Limb (tissue), 2 donors: ENCODE measurements around the gene NOTUM.

Experiments
- DNase-seq, 2 donors: peaks; one replicate each; pipeline ENCODE4 v3.0.0-alpha.2; 2016; ENCODE audit errors: extremely low spot score in 2 of 2

The NOTUM gene

DNA sequence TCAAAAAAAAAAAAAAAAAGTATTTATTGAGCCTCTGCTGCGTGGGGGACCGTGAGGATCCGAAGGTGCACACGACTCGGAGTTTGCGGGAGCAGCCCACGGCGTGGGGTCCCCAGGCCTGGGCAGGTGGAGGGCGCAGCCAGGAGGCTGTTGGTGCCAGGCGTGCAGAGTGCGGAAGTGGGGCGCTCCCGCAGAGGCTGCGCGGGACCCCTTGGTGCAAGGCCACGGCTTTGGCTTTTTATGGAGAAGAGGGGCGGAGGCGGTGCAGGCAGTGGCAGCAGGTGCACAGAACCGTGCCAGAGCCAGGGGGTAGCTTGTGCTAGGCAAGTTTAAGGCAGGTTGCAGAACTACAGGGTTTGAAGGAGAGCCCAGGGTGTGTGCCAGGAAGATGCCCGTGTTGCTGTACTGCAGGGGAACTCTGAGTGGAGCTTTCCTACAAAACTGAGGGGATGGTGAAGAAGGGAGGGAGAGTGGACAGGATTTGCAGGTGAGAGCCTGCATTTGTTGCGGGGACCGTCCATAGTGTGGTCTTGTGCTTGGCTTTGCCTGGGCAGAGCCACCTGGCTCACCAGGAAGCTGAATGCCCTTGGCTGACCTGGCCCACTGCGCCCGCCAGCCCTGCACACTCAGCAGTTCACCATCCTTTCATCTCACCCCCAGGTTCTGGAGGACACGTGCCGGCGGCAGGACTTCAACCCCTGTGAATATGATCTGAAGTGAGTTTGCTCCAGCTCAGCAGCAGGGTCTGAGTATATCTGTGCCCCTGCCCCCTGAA is 17.7 kb upstream of the NOTUM start:
- no peak for DNase-seq

DNA sequence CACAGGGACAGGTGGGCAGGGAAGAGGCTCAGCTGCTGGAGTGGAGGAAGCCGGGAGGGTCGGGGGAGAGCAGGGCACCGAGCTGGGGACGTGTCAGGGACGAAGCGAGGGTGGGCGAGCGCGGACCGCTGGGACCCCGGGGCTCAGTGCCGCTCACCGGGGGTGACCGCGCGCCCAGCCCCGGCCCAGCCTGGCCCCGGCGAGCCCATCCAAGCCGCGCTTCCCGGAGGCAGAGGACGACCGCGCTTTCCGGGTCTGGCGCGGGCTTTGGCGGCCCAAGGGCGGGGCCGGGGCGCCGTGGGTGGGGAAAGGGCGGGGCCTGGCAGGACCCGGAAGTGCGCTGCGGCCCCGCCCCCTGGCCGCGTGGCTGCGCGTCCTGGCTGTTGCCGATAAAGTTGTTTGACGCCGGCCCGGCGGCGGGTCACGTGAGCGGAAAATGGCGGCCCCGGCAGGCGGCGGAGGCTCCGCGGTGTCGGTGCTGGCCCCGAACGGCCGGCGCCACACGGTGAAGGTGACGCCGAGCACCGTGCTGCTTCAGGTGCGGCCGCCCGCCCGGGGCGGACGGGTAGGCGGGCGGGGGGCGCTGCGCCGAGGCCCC is 16.3 kb upstream of the NOTUM start, which contains the start of gene ASPSCR1:
Gene ASPSCR1 (plus strand): TSS at position 419 of the 598 bp plus-strand sequence. CDS start 18 bp downstream, at position 437.
- DNase-seq = peak; percentile 91 to 97

DNA sequence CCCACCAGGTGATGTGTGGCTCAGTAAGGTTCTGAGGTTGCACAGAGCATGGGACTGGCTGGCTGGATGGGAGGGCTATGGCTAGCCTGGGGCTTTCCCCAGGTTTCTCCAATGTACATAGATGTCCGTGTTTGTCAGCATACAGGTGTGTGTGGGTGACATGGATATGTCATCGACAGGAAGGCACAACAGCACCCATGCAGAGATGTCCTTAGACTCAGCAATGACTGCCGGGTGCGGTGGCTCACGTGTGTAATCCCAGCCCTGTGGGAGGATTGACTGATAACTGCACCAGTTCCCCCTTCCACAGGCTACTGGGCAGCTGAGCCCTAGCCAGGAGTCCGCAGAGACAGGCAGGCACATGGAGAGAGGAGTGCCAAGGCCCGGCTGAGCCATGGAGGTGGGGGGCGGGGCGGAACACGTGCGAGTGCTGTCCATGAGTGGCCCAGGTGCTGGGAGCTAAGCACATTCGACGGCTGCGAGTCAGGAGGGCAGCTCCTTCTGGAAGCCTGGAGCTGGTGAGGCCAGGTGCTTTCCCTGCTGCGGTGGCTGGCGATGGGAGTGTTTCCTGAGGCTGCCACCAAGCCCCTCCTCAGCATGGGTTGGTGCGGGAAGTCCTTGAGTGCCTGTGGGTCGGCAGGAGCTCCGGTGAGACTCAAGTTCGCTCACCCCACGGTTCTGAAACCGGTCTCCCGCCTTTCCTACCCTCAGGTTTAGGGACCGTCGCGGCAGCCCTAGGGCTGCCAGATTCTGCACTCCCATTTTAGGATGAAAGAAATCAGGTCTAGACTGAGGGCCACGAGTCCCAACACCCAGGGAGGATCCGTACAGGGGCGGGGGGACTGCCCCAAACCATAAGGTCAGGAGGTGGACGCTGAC is 15.6 kb upstream of the NOTUM start:
- DNase-seq = no peak

DNA sequence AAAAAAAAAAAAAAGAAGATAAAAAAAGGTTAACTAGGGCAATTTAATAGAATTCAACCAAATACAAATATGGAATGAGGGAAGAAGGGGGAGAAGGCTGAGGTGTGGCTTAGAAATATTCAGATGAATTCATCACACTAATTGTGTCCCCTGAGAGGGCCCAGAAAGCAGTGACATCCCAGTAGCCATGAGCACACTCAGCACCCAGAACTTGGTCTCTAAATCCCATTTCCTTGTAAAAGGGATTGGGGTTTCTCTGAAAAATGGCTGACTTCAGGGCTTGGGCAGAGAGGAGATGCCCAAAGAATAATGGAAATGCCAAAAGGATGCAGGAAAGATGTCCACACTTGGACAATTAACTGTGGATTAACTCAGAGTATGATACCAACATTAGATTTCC is 12.4 kb upstream of the NOTUM start:
- no peak for DNase-seq

DNA sequence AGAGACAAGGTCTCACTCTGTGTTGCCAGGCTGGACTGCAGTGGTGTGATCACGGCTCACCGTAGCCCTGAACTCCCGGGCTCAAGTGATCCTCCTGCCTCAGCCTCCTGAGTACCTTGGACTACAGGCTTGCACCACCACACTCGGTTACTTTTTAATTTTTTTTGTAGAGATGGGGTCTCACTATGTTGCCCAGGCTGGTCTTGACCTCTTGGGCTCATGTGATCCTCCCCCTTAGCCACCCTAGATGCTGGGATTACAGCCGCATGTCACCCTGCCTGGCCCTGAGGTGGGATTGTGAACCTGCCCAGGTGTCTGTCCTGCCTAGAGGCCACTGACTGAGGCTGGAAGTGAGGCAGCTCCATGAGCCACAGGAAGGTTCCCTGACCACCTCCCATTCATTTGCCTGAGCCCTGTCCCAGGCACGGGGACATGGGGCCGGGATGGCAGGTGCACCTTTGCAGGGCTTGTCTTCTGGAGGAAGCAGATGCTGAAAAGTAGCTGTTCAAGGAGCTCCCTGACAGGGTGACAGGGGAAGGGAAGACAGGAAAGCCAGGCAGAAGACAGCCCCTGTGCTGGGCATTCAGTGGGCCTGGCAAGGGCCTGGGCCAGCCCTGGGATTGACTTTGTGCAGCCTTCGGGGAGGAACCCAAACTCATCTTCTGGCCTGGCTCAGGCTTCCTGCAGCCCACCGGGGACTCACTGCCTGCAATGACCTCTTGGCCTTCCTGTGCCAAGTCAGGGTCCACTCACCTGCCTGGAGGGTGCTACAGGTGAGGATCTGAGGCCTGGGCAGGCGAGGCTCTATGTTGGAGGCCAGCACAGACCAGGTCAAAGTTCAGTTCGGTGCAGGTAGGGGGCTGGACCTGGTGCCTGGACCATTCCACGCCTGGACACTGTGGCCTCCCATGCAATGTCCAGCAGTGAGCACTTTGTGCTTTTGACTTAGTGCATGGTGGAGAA is 8.1 kb upstream of the NOTUM start:
- no peak for DNase-seq

DNA sequence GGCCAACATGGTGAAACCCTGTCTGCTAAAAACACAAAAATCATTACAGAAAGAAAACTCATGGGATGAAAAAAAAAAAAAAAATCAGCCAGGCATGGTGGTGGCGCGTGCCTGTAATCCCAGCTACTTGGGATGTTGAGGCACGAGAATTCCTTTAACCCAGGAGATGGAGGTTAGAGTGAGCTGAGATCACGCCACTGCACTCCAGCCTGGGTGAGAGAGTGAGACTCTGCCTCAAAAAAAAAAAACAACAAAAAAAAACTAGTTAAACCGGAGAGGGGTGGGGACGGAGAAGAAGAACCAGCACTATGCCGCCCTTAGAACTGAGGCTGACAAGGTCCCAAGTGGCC is 7.4 kb upstream of the NOTUM start:
- DNase-seq = no peak

DNA sequence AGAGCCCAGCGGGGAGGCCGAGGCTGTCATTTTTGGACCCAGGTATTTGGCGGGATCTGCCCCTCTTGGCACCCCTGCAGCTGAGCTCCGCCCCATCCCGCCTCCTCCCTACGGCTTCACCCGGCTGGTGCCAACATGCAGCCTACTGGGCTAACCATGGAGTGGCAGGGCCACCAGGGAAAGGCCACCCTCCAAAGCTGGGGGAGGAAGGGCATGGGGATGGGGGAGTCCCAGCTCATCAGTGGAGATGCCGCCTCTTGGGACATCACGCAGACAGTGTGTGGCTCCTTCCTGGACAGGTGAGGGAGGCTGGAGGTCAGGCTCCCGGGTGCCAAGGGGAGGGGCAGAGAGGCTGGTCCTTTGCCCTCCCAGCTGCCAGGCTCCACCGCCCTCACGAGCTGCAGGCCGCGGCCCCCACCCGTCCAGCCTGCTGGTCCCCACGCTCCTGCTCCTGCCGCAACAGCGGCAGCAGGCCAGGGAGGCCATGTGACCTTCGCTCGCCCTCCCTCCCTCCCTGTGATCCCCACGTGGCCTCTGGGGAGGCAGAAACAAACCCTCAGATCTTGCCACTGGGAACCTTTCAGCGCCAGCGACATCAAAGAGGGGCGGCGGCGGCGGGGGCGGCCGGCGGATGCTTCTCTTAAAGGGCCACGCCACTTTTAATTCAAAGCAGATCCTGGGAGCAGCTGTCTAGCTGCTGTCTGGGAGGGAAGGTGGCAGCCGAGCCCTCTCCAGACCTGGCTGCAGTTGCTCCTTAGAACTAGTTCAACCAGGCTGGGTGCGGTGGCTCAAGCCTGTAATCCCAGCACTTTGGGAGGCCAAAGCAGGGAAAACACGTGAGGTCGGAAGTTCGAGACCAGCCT is 6.8 kb upstream of the NOTUM start:
- DNase-seq = peak; percentile 69 to 82

DNA sequence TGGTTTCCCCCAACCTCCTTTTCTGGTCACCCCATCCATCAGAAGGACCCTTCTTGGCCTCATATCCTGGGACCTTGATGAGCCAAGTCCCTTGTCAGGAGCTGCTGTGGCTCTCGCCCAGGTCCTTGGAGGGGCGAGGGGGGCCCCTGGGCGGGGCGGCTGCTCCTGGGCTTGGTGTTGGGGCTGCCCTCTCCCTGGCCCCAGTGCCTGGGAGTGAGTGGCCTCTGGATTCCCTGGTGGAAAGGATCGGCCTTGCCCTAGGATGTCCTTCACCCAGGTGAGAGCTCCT is 6.2 kb upstream of the NOTUM start:
- DNase-seq = no peak

DNA sequence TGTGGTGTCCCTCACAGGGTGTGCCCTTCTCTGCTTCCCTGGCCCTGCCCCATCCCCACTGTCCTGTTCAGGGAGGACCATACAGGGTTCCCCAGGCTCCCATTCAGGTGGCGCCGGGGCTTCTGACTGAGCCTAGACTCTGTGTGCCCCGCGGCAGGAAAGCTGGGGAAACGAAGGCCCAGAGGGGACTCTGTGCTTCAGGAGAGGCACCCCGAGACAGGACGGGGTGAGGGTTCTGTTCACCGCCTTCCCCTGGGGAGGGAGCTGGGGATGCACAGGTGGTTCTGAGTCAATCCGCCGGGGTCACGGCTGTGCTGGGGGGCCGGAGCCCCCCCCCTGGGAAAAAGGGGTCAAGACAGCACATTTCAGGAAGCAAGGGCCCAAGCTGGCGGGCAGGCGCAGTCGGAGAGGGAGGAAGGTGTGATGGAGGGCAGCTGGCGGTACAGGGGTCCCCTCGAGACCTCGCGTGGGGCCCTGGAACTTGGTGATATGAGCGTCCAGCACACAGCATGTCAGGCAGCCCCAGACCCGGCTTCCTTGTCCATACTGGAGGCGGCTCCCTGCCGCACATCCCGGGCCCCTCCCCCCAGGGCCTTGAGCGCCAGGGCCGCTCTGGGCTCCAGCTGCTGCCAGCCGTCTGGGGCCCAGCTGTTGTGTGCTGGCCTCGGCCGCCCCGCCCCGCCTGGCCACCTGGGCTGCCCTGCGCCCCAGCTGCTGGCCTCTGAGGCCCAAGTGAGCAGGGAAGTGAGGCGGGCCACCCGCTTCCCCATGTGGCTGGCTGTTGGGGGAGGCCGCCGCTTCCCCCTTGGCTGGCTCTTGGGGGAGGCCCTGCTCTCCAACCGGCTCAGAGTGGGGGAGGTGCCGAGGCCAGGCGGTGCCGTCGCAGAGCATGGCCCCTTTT is 5.6 kb upstream of the NOTUM start:
- DNase-seq = peak; percentile 79 to 81

DNA sequence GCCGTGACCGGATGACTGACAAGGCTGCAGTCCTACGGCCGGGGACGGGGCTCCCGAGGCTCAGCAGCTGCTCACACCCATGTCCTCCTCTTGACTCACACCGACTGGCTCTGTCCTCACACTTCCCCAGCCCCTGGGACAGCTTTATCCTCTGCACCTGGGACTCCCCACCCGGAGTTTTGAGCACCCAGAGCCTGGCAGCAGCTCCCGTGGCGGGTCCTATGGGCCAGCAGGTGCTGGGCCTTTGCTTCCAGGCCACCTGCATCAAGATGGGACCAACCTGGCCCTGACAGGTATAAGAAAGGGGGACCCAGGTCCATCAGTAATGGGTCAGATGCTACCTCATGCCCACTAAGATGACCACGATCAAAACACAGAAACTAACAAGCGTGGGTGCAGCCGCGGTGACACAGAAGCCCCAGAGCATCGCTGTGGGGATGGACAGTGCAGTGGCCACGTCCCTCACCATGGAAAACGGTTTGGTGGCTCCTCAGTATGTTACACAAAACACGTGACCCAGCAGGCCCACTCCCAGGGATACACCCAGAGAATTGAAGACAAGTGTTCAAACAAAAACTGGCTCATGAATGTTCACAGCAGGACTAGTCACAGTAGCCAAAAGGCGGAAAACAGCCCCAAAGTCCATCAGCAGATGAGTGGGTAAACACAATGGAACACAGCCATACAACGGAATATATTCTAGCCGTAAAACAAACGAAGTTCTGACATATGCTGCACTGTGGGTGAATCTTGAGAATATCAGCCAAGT is 3.3 kb upstream of the NOTUM start:
- no peak for DNase-seq

DNA sequence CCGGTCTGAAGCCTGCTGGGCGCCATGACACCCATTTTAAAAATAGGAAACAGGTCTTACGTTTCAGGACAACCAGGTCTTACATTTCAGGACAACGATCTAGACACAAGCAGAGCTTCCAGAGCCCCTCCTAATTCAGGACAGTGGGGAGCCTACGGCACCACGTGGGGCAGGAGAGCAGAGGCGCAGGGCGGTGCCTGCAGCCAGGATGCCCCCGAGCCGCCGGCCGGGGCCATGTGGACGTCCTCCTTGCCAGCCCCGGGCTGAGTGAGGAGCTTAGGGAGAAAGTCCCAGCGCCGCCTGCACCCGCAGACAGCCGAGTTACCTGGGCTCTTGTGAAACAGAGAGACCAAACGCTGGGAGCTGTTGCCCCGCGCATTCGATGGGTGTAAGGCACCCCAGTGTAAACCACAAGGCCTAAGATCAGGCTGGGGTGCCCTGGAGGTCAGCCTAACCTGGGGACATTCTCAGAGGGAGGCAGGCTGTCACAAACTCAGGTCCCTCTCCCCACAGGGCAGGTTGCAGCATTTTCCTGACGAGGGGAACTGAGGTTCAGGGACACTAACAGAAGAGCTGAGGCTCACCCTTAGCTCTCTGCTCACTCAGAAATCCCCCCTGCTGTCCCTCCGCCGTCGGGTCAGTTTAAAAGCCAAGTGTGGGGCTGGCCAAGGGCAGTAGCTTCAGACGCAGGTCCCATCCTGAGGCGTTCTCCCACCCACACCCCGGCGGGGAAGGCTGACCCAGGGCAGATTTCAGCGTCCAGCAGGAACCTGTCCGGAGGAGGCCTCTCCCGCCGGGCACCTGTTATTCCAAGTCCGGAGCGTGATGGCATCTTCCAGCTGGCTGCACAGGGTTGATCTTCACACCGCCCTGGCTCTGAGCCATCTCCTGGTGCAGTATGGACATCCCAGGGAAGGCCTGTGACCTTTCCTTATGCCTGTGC is 1.8 kb upstream of the NOTUM start:
- no peak for DNase-seq

DNA sequence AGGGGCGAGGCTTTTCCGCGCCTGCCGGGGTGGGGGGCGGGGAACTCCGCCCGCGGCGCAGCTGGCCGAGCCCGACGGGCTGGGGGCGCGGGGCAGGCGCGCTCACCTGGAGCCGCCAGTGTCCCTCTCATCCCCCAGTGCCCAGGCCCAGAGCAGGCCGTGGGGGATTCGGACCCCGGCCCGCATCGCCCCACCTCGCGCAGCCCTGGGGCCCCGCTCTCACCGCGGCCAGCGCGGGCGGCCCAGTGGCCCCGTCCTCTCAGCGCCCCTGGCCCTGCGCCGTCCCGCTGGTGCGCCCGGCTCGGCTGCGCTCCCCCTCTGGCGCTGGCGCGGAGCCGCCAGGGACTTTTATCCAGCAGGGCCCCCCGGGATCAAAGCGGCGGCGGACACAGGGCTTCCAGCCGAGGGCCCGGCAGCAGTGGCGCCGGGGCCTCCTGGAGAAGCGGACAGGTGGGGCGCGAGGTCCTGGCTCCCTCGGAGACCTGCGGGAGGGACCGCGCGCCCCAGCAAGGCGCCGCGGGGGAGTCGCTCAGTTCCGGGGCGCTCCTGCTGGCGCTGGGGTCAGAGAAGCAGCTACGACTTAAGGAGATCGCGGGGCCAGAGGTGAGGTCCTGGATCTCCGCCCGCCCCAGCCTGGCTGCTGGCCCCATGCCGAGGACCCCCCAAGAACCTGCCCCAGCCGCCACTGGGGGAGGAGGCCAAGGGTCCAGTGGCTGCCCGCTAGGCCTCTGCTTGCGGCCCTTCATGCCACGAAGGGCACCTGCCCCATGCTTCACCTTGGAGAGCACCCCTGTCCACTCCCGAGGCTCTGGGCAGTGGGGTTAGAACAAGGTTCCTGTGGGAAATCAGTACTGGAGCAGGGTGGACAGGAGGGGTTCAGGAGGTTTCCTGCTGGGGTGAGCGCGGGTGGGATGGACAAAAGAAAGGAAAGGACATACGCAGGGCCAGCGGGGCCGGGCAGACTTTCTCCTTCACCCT is 823 bp upstream of the NOTUM start:
- DNase-seq = no peak

DNA sequence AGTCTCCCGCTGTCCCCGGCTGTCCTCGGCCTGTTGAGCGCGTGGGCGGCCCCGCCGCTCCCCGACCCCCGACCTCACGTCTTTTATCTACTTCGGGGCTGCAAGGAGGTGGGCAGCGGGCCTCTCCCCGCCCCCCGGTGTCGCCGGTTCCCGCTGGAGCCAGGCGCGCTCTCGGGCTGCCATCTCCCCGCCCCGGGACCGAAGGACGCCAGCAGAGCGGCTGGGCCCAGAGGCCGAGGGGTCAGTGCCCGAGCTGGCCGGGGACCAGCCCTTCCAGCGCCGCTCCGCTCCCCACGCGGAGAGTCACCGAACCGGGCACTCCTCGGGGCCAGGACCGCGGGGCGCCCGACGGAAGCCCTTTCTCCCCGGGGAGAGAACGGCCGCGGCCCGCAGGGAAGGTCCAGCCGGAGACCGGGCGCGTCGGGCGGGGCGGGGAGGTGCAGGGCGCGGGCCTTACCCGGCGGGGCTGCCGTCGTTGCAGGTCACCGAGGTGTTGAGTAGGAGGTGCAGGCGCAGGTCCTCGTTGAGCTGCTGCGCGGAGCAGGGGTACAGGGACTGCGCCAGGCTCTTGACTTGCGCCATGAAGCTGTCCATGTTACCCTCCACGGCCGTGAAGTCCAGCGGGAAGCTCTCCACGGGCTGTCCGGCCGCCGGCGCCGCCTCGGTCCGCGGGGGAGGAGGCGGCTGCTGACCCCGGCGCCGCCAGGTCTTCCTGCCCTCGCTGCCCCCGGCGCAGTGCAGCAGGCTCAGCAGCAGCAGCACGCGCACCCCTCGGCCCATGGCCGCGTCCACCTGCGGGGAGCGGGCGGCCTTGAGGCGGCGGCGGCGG is 643 bp downstream of the NOTUM start:
- peak in 1 of 2 donors; percentile 39 for DNase-seq

DNA sequence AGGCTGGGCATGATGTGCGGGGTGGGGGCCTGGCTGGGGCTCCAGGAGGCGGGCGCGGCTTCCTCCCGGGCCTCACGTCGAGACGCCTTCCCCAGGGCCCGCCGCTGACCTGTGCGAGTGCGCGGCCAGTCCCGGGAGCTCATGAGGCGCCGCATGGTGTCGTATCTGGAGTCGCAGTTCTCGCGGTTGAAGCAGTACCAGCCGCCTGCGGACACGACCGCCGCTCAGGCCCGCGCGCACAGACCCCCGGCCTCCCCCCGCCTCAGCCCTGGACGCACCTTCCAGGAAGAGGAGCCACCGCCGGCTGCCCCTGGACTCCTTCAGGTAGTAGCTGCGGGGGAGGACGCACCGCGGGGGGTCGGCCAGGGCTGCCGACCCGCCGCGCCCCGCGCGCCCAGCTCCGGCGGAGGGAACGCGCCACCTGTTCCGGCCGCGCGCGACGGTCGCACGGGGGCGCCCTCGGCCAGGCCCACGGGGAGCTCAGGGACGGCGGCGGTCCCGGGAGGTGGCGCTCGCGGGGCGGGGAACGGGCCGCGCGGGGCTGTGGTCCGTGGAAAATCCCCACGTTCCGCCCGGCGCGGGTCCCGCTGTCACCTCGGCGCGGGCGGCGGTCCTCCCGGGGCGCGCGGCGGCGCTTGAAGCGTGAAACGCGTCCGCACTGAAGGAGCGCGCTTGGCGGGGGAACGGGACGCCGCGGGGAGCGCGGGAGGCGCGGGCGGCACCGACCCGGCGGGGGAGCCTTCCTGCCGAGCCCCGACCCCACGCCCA is 1.4 kb downstream of the NOTUM start:
- peak; percentile 51 to 85 for DNase-seq
